DMS79 (cell line): ENCODE measurements around the gene PZP.
A peak's percentile ranks its signal among the peaks of the same experiment; 100 is the strongest.
"Not testable (repeated sequence)": the region's sequence is repeated elsewhere in the genome, so short reads cannot be mapped to it uniquely, and the experiment has no call there.

Experiments used
- DNase-seq: peaks from one replicate; lab custom pipeline; 2025; lab: John Stamatoyannopoulos, UW

PZP gene

GRCh38 chr12:9208229-9208628 lies at the start of gene PZP:
TSS of gene PZP (minus strand) at chr12:9208395. CDS start at chr12:9208341, 54 bp downstream.
- DNase-seq = no peak

- DNase-seq = no peak
These were observed 48.7 kb upstream of the PZP start for GRCh38 chr12:9256758-9257405.

GRCh38 chr12:9256341-9256740 lies 48.1 kb upstream of the PZP start:
- no peak for DNase-seq

- no peak for DNase-seq
These were observed 47.6 kb upstream of the PZP start for GRCh38 chr12:9255837-9256236.

GRCh38 chr12:9253464-9253863 lies 45.3 kb upstream of the PZP start:
- no peak for DNase-seq

GRCh38 chr12:9252791-9253190 lies 44.6 kb upstream of the PZP start:
- not testable (repeated sequence) for DNase-seq

GRCh38 chr12:9252256-9252655 lies 44.1 kb upstream of the PZP start:
- DNase-seq = no peak

GRCh38 chr12:9248435-9248834 lies 40.2 kb upstream of the PZP start:
- DNase-seq = no peak

GRCh38 chr12:9244894-9245293 lies 36.7 kb upstream of the PZP start:
- DNase-seq = no peak

- DNase-seq = no peak
These were observed 35.9 kb upstream of the PZP start for GRCh38 chr12:9243999-9244649.

- no peak for DNase-seq
These were observed 33.1 kb upstream of the PZP start for GRCh38 chr12:9241301-9241700.

GRCh38 chr12:9240776-9241175 lies 32.6 kb upstream of the PZP start:
- DNase-seq = no peak

GRCh38 chr12:9240004-9240635 lies 31.9 kb upstream of the PZP start:
- not testable (repeated sequence) for DNase-seq

- DNase-seq = no peak
These were observed 29.1 kb upstream of the PZP start for GRCh38 chr12:9237286-9237685.

- DNase-seq = no peak
These were observed 27.3 kb upstream of the PZP start for GRCh38 chr12:9235519-9235918.

- DNase-seq = no peak
These were observed 19.8 kb upstream of the PZP start for GRCh38 chr12:9227950-9228349.

GRCh38 chr12:9223830-9224229 lies 15.6 kb upstream of the PZP start:
- DNase-seq = no peak

GRCh38 chr12:9221483-9221882 lies 13.3 kb upstream of the PZP start:
- peak; percentile 62 for DNase-seq

- DNase-seq = not testable (repeated sequence)
These were observed 12.8 kb upstream of the PZP start for GRCh38 chr12:9221011-9221410.

GRCh38 chr12:9214534-9214933 lies 6.3 kb upstream of the PZP start:
- DNase-seq = no peak

- no peak for DNase-seq
These were observed 3.5 kb upstream of the PZP start for GRCh38 chr12:9211687-9212086.

GRCh38 chr12:9204380-9204779 lies 3.8 kb downstream of the PZP start:
- no peak for DNase-seq

GRCh38 chr12:9198012-9198411 lies 10.2 kb downstream of the PZP start:
- no peak for DNase-seq
